K562 (cell line): ENCODE data around the gene ANKRD34A. TPM values are rescaled to one million over a fixed set of nuclear protein-coding genes. Genes with fewer than 3 reads are reported as not detected.

Experiments used
- EP300 ChIP-seq: IDR thresholded peaks from 2 replicates; pipeline ENCODE4 v1.6.1; 2012; ENCODE audit warnings: low read length, improper control_type of control experiment
- ETV1 ChIP-seq: fragments of 450-650 bp; conservative IDR thresholded peaks from 2 replicates; pipeline ENCODE4 v1.6.1; 2016; ENCODE audit warnings: missing genetic modification characterization, control low read depth, low read depth, missing compliant biosample characterization
- FOXA1 ChIP-seq: fragments of 450-650 bp; IDR thresholded peaks from 2 replicates; pipeline ENCODE4 v1.6.1; 2016; ENCODE audit warnings: mild to moderate bottlenecking, borderline replicate concordance
- LEF1 ChIP-seq: fragments of 450-650 bp; IDR thresholded peaks from 2 replicates; pipeline ENCODE4 v1.6.1; 2016; ENCODE audit warnings: mild to moderate bottlenecking
- MTF1 ChIP-seq: fragments of 250-450 bp; sonication (Bioruptor Pico); IDR thresholded peaks from 2 replicates; pipeline ENCODE4 v1.9.0; 2021; ENCODE audit warnings: moderate library complexity, mild to moderate bottlenecking, inconsistent platforms, borderline replicate concordance
- NR2F6 ChIP-seq: fragments of 450-650 bp; formaldehyde crosslinking; IDR thresholded peaks from 2 replicates; pipeline ENCODE4 v1.4.0; 2020; ENCODE audit warnings: mild to moderate bottlenecking
- PCBP1 ChIP-seq: fragments of 200-400 bp; formaldehyde crosslinking; IDR thresholded peaks from 2 replicates; pipeline ENCODE4 v1.6.1; 2018; ENCODE audit warnings: mild to moderate bottlenecking, low read depth, low read length; ENCODE audit not compliant: poor library complexity, severe bottlenecking
- POLR2AphosphoS5 ChIP-seq: IDR thresholded peaks from 2 replicates; pipeline ENCODE4 v1.6.1; 2011; ENCODE audit warnings: mild to moderate bottlenecking, low read depth, low read length, moderate library complexity; ENCODE audit not compliant: control insufficient read depth, insufficient read depth
- POLR2B ChIP-seq: fragments of 450-650 bp; IDR thresholded peaks from 2 replicates; pipeline ENCODE4 v1.6.1; 2018; ENCODE audit warnings: low read depth; ENCODE audit not compliant: partially characterized antibody
- POLR3G ChIP-seq: IDR thresholded peaks from 2 replicates; pipeline ENCODE4 v1.6.1; 2011; ENCODE audit not compliant: insufficient read length, insufficient replicate concordance; ENCODE audit errors: extremely low read depth
- RBM34 ChIP-seq: fragments of 200-400 bp; formaldehyde crosslinking; IDR thresholded peaks from 2 replicates; pipeline ENCODE4 v1.6.1; 2018; ENCODE audit warnings: low read length, borderline replicate concordance; ENCODE audit not compliant: insufficient read depth
- SMAD2 ChIP-seq: fragments of 150-350 bp; IDR thresholded peaks from 2 replicates; pipeline ENCODE4 v1.6.1; 2014; ENCODE audit warnings: low read depth, mild to moderate bottlenecking, low read length
- STAT5A ChIP-seq: IDR thresholded peaks from 2 replicates; pipeline ENCODE4 v1.6.1; 2012; ENCODE audit warnings: low read length, inconsistent platforms, borderline replicate concordance
- TGIF2 ChIP-seq: sonication (generic); formaldehyde crosslinking; IDR thresholded peaks from 2 replicates; pipeline ENCODE4 v1.8.1; 2022; ENCODE audit warnings: mild to moderate bottlenecking, missing genetic modification reagents, moderate library complexity
- ZKSCAN8 ChIP-seq: fragments of 200-800 bp; sonication (Bioruptor generic); IDR thresholded peaks from 2 replicates; pipeline ENCODE4 v1.6.1; 2016; ENCODE audit warnings: missing genetic modification characterization, missing compliant biosample characterization
- ZNF224 ChIP-seq: sonication (generic); formaldehyde crosslinking; IDR thresholded peaks from 2 replicates; pipeline ENCODE4 v1.8.0; 2022; ENCODE audit warnings: mild to moderate bottlenecking, missing genetic modification reagents
- ZNF436 ChIP-seq: fragments of 250-450, 450-650 bp; sonication (Bioruptor Pico); formaldehyde crosslinking; IDR thresholded peaks from 2 replicates; pipeline ENCODE4 v1.7.0; 2020; ENCODE audit warnings: mild to moderate bottlenecking
- ZNF76 ChIP-seq: fragments of 250-450 bp; sonication (Bioruptor Pico); IDR thresholded peaks from 2 replicates; pipeline ENCODE4 v1.4.0; 2020; ENCODE audit warnings: mild to moderate bottlenecking, moderate library complexity, borderline replicate concordance
- ZNF766 ChIP-seq: fragments of 200-800 bp; sonication (Bioruptor generic); conservative IDR thresholded peaks from 2 replicates; pipeline ENCODE4 v1.6.1; 2016; ENCODE audit warnings: missing genetic modification characterization, missing compliant biosample characterization
- polyA plus RNA-seq, 8 experiments: library from polyadenylated mRNA; depleted of rRNA in 4 of 8; stranded (reverse) in 5 of 8; unstranded in 3 of 8; fragments of >200 nt; fragmentation: Nextera tagmentation in 2 of 8; fragmentation: Illumina TruSeq in 1 of 8; extraction: Ambion mirVana in 2 of 8; extraction: Trizol in 1 of 8; gene quantifications; 2 replicates each; pipeline versions ENCODE4 v1.2.1 to v1.2.3, GENCODE V29; 2011 to 2014; ENCODE audit warnings: inconsistent platforms in 1 of 8, missing spikeins in 1 of 8
- total RNA-seq, 7 experiments: library from RNA; depleted of rRNA in 6 of 7; stranded (reverse); fragments of >200 nt in 6 of 7; fragmentation: Illumina TruSeq in 2 of 7; extraction: Trizol in 2 of 7; gene quantifications; 2 replicates each; pipeline versions ENCODE4 v1.2.1 to v1.2.3, GENCODE V29; 2011 to 2021; ENCODE audit warnings: low replicate concordance in 1 of 7
- TF ChIP-seq, protein P1 (sequence below): fragments of 450-650 bp; IDR thresholded peaks from 2 replicates; pipeline ENCODE4 v1.7.0; 2016; ENCODE audit warnings: borderline replicate concordance
- TF ChIP-seq, protein P2 (sequence below), 3 experiments: fragments of 200-800 bp in 1 of 3; sonication (Bioruptor generic) in 1 of 3; sonication (generic) in 1 of 3; formaldehyde crosslinking in 1 of 3; IDR thresholded peaks; 2 replicates each; pipeline versions ENCODE4 v1.6.1 to v1.8.0; 2016 to 2022; ENCODE audit warnings: mild to moderate bottlenecking in 2 of 3, missing compliant biosample characterization in 2 of 3, missing genetic modification characterization in 2 of 3, missing genetic modification reagents in 1 of 3
- TF ChIP-seq, protein P3 (sequence below), 2 experiments: fragments of 450-650 bp; conservative IDR thresholded peaks; 2 replicates each; pipeline ENCODE4 v1.6.1; 2017; ENCODE audit warnings: mild to moderate bottlenecking in 2 of 2, moderate library complexity in 2 of 2
- TF ChIP-seq, protein P4 (sequence below): fragments of 450-650 bp; formaldehyde crosslinking; IDR thresholded peaks from 2 replicates; pipeline ENCODE4 v1.4.0; 2020; ENCODE audit warnings: mild to moderate bottlenecking, moderate library complexity

The ANKRD34A gene
- total and polyA plus RNA-seq, 9 of the 15 experiments (the other 6 are each of a cell fraction or from before 2014, with no cell fraction given): 0.06 to 1.6 (median 0.43) TPM

DNA sequence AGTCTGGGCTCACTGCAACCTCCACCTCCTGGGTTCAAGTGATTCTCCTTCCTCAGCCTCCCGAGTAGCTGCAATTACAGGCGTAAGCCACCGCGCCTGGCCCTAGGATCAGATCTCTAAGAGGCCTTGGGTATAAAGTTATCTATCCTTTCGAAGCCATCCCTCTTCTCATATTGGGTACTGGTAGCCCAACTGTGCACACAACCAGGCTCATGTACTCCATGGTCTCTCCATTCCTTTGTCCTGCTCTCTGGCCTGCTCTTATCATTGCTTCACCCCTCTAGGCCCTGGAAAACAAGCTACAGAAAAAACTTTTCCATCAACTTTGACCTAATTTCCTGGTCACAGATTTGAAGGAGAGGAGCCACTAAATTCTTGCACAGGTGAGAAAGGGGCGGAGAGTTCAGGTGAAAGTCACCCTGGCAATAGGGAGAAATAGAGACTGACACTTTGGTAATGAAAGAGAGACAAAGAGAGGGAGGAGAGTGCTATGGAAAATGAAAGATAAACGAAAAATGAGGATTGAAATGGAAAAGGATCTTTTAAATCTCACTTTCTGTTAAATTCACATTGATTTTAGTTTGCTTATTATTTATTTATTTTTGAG lies 26.0 kb upstream of the ANKRD34A start (continued):
- no peak for TF ChIP-seq STAT5A
- peak; percentile 80 for TF ChIP-seq POLR2B
- no peak for TF ChIP-seq PCBP1
- TF ChIP-seq ZNF224 (CRISPR knock-in tag): no peak
- TF ChIP-seq NR2F6 (CRISPR knock-in tag): no peak
- no peak for TF ChIP-seq SMAD2
- no peak for TF ChIP-seq RBM34
- TF ChIP-seq, protein P1, sequence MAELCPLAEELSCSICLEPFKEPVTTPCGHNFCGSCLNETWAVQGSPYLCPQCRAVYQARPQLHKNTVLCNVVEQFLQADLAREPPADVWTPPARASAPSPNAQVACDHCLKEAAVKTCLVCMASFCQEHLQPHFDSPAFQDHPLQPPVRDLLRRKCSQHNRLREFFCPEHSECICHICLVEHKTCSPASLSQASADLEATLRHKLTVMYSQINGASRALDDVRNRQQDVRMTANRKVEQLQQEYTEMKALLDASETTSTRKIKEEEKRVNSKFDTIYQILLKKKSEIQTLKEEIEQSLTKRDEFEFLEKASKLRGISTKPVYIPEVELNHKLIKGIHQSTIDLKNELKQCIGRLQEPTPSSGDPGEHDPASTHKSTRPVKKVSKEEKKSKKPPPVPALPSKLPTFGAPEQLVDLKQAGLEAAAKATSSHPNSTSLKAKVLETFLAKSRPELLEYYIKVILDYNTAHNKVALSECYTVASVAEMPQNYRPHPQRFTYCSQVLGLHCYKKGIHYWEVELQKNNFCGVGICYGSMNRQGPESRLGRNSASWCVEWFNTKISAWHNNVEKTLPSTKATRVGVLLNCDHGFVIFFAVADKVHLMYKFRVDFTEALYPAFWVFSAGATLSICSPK: no peak
- TF ChIP-seq ZNF766 (CRISPR knock-in tag): no peak
- TF ChIP-seq LEF1: no peak
- TF ChIP-seq, protein P2, sequence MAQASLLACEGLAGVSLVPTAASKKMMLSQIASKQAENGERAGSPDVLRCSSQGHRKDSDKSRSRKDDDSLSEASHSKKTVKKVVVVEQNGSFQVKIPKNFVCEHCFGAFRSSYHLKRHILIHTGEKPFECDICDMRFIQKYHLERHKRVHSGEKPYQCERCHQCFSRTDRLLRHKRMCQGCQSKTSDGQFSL (CRISPR knock-in tag; IDR thresholded peaks at IDR 0.05): no peak
- TF ChIP-seq, protein P2 (tag; IDR thresholded peaks at IDR 0.05): no peak
- TF ChIP-seq, protein P3, sequence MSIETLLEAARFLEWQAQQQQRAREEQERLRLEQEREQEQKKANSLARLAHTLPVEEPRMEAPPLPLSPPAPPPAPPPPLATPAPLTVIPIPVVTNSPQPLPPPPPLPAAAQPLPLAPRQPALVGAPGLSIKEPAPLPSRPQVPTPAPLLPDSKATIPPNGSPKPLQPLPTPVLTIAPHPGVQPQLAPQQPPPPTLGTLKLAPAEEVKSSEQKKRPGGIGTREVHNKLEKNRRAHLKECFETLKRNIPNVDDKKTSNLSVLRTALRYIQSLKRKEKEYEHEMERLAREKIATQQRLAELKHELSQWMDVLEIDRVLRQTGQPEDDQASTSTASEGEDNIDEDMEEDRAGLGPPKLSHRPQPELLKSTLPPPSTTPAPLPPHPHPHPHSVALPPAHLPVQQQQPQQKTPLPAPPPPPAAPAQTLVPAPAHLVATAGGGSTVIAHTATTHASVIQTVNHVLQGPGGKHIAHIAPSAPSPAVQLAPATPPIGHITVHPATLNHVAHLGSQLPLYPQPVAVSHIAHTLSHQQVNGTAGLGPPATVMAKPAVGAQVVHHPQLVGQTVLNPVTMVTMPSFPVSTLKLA (conservative IDR thresholded peaks at IDR 0.05): no peak
- TF ChIP-seq FOXA1: no peak
- no peak; the same call in 1 of the 2 replicates for TF ChIP-seq ZNF436 (CRISPR knock-in tag)
- TF ChIP-seq ETV1 (tag): no peak
- TF ChIP-seq ZNF76 (CRISPR knock-in tag): no peak
- TF ChIP-seq ZKSCAN8 (CRISPR knock-in tag): no peak
- no peak for TF ChIP-seq EP300
- TF ChIP-seq MTF1 (CRISPR knock-in tag): no peak
- TF ChIP-seq POLR2AphosphoS5: no peak; the same call in 1 of the 2 replicates
- TF ChIP-seq, protein P4, sequence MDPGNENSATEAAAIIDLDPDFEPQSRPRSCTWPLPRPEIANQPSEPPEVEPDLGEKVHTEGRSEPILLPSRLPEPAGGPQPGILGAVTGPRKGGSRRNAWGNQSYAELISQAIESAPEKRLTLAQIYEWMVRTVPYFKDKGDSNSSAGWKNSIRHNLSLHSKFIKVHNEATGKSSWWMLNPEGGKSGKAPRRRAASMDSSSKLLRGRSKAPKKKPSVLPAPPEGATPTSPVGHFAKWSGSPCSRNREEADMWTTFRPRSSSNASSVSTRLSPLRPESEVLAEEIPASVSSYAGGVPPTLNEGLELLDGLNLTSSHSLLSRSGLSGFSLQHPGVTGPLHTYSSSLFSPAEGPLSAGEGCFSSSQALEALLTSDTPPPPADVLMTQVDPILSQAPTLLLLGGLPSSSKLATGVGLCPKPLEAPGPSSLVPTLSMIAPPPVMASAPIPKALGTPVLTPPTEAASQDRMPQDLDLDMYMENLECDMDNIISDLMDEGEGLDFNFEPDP (CRISPR knock-in tag): peak; percentile 78; the same call in 1 of the 2 replicates
- no peak for TF ChIP-seq POLR3G
- TF ChIP-seq TGIF2 (CRISPR knock-in tag): no peak
